ENCODE measurements around the gene MTRF1.

GRCh38 chr13:41307884-41308640 lies 44.7 kb upstream of the MTRF1 start:
- TF ChIP-seq POLR2A (IDR thresholded peaks at IDR 0.05; ENCODE audit: borderline replicate concordance, extremely low read depth, insufficient read depth, insufficient read length) (no peak), POLR2AphosphoS5 (IDR thresholded peaks at IDR 0.05; ENCODE audit: low read depth, low read length) (no peak), JUND (IDR thresholded peaks at IDR 0.05) (no peak), EZH2 (IDR thresholded peaks at IDR 0.05) (no peak), EZH2phosphoT487 (IDR thresholded peaks at IDR 0.05; ENCODE audit: borderline replicate concordance) (no peak), ZFX (IDR thresholded peaks at IDR 0.05) (no peak), ELF1 (IDR thresholded peaks at IDR 0.05; ENCODE audit: borderline replicate concordance, low read depth) (no peak), TCF7L2 (IDR thresholded peaks at IDR 0.05; ENCODE audit: borderline replicate concordance, extremely low read depth, insufficient read depth, insufficient read length) (no peak), ZNF274 (IDR thresholded peaks at IDR 0.05; ENCODE audit: low read depth, low read length) (no peak), REST (IDR thresholded peaks at IDR 0.05; ENCODE audit: low read depth) (no peak), FOSL1 (IDR thresholded peaks at IDR 0.05; ENCODE audit: low read depth) (no peak)
- TF ChIP-seq, protein P1, sequence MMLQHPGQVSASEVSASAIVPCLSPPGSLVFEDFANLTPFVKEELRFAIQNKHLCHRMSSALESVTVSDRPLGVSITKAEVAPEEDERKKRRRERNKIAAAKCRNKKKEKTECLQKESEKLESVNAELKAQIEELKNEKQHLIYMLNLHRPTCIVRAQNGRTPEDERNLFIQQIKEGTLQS (IDR thresholded peaks at IDR 0.05), result no peak
- TF ChIP-seq, protein P2, sequence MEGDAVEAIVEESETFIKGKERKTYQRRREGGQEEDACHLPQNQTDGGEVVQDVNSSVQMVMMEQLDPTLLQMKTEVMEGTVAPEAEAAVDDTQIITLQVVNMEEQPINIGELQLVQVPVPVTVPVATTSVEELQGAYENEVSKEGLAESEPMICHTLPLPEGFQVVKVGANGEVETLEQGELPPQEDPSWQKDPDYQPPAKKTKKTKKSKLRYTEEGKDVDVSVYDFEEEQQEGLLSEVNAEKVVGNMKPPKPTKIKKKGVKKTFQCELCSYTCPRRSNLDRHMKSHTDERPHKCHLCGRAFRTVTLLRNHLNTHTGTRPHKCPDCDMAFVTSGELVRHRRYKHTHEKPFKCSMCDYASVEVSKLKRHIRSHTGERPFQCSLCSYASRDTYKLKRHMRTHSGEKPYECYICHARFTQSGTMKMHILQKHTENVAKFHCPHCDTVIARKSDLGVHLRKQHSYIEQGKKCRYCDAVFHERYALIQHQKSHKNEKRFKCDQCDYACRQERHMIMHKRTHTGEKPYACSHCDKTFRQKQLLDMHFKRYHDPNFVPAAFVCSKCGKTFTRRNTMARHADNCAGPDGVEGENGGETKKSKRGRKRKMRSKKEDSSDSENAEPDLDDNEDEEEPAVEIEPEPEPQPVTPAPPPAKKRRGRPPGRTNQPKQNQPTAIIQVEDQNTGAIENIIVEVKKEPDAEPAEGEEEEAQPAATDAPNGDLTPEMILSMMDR (IDR thresholded peaks at IDR 0.05 in 2 of 3, conservative IDR thresholded peaks at IDR 0.05 in 1 of 3; ENCODE audit: borderline replicate concordance in 1 of 3, insufficient read depth in 1 of 3, low read depth in 2 of 3, low read length in 2 of 3), result no peak
- TF ChIP-seq, protein P3, sequence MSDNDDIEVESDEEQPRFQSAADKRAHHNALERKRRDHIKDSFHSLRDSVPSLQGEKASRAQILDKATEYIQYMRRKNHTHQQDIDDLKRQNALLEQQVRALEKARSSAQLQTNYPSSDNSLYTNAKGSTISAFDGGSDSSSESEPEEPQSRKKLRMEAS (IDR thresholded peaks at IDR 0.05), result no peak
